ENCODE data around the gene SPNS3. TPM values are rescaled to one million over a fixed set of nuclear protein-coding genes. Genes with fewer than 3 reads are reported as not detected.

The SPNS3 gene
- total RNA-seq, 3 donors from 2014 or later (not counting 1 experiment from before 2014, with no cell fraction given) = 1.2 to 2.1 (median 1.9) TPM

DNA sequence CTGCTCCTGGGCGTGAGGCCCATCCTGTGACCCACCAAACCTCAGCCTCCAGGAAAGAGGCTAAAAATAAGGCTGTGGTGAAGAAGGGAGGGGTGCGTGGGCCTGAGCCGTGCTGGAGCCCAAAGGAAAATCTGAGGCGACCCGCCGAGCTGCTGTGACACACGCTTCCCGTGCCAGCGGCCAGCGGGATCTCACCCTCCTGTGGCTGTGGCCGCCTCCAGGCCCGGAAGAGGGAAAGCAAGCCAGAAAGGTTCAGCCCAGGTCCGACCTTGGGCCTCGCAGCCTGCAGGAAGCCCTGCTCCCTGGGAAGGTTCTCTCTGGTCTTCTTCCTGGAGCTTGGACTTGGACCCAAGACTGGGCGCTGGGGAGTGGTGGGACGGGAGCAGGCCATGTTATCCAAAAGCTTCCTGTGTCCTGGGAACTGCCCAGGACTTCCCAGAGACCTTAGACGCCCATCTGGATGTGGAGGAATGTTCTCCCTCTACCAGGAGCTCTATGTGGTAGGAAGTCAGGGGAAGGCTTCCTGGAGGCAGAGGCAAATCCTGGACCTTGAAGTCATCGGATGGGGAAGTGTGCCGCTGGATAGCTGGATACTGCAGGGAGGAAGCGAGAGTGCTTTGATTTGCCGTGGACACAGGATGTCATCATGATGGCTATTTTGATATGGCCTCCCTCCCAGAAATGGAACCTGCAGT lies 76.3 kb downstream of the SPNS3 start:
- intact Hi-C loops (cut with micrococcal nuclease) = no loop called here
- H3K9me3 Mint-ChIP-seq = no peaks in the 10 kb centered on the region
- WGBS (ENCODE audit: insufficient coverage) = 53% methylated on average over 21 of the region's 21 CpGs
- peaks cover 11 to 34% of the 10 kb centered on the region in 2 donors for H3K27me3 Mint-ChIP-seq (ENCODE audit: low read depth in 2 of 2)
- ATAC-seq = peak in 1 of 3 donors; percentile 17
- Histone ChIP-seq H3K4me1 (ENCODE audit: control insufficient read depth, insufficient read depth, low read length) (peaks cover 27% of the 10 kb centered on the region), H3K27ac (ENCODE audit: low read length) (no peak overlapping the region), H3K27me3 (ENCODE audit: control insufficient read depth, insufficient read depth, low read length) (peaks cover under 1% of the 10 kb centered on the region), H3K9me3 (ENCODE audit: control insufficient read depth, insufficient read depth, low read length) (no peaks in the 10 kb centered on the region), H3K36me3 (ENCODE audit: control insufficient read depth, insufficient read depth, low read length) (no peaks in the 10 kb centered on the region), H3K4me3 (ENCODE audit: low read length) (no peak overlapping the region)
- peak overlapping the region in 1 of 2 donors; percentile 78 for H3K27ac Mint-ChIP-seq
- no peaks in the 10 kb centered on the region for H3K36me3 Mint-ChIP-seq
- TF ChIP-seq, protein P1, sequence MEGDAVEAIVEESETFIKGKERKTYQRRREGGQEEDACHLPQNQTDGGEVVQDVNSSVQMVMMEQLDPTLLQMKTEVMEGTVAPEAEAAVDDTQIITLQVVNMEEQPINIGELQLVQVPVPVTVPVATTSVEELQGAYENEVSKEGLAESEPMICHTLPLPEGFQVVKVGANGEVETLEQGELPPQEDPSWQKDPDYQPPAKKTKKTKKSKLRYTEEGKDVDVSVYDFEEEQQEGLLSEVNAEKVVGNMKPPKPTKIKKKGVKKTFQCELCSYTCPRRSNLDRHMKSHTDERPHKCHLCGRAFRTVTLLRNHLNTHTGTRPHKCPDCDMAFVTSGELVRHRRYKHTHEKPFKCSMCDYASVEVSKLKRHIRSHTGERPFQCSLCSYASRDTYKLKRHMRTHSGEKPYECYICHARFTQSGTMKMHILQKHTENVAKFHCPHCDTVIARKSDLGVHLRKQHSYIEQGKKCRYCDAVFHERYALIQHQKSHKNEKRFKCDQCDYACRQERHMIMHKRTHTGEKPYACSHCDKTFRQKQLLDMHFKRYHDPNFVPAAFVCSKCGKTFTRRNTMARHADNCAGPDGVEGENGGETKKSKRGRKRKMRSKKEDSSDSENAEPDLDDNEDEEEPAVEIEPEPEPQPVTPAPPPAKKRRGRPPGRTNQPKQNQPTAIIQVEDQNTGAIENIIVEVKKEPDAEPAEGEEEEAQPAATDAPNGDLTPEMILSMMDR (IDR thresholded peaks at IDR 0.05) = no peak
- H3K4me3 Mint-ChIP-seq = peak overlapping the region; percentile 64
- H3K4me1 Mint-ChIP-seq = peaks cover 19 to 30% of the 10 kb centered on the region in 2 donors
- no peak for DNase-seq

DNA sequence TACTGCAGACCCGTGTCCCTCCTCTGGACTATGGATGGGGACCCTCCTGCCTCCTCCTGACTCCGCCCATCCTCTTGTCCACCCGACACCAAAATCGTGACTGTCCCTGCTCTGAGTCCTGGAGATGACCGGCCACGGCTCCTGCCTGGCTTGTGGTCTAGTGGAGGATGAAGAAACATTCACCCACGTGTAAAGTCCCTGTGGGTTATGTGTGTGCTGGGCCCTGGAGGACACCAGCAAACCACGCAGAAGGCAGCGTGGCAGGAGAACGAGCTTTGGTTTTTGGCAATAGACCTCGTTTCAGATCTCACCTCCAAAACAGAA lies 76.8 kb downstream of the SPNS3 start:
- H3K27me3 Mint-ChIP-seq (ENCODE audit: low read depth in 2 of 2) = peaks cover 8 to 29% of the 10 kb centered on the region in 2 donors
- Histone ChIP-seq H3K27ac (ENCODE audit: low read length) (no peak overlapping the region), H3K27me3 (ENCODE audit: control insufficient read depth, insufficient read depth, low read length) (no peaks in the 10 kb centered on the region), H3K9me3 (ENCODE audit: control insufficient read depth, insufficient read depth, low read length) (no peaks in the 10 kb centered on the region), H3K4me1 (ENCODE audit: control insufficient read depth, insufficient read depth, low read length) (peaks cover 27% of the 10 kb centered on the region), H3K36me3 (ENCODE audit: control insufficient read depth, insufficient read depth, low read length) (no peaks in the 10 kb centered on the region), H3K4me3 (ENCODE audit: low read length) (no peak overlapping the region)
- no peak for DNase-seq
- no peak for ATAC-seq
- peak overlapping the region in 1 of 2 donors; percentile 32 for H3K27ac Mint-ChIP-seq
- TF ChIP-seq, protein P1 (IDR thresholded peaks at IDR 0.05) = no peak
- 45% methylated on average over 10 of the region's 11 CpGs for WGBS (ENCODE audit: insufficient coverage)
- no peaks in the 10 kb centered on the region for H3K9me3 Mint-ChIP-seq
- intact Hi-C loops (cut with micrococcal nuclease) = no loop called here
- H3K4me3 Mint-ChIP-seq = no peak overlapping the region
- no peaks in the 10 kb centered on the region for H3K36me3 Mint-ChIP-seq
- peaks cover 19 to 30% of the 10 kb centered on the region in 2 donors for H3K4me1 Mint-ChIP-seq

DNA sequence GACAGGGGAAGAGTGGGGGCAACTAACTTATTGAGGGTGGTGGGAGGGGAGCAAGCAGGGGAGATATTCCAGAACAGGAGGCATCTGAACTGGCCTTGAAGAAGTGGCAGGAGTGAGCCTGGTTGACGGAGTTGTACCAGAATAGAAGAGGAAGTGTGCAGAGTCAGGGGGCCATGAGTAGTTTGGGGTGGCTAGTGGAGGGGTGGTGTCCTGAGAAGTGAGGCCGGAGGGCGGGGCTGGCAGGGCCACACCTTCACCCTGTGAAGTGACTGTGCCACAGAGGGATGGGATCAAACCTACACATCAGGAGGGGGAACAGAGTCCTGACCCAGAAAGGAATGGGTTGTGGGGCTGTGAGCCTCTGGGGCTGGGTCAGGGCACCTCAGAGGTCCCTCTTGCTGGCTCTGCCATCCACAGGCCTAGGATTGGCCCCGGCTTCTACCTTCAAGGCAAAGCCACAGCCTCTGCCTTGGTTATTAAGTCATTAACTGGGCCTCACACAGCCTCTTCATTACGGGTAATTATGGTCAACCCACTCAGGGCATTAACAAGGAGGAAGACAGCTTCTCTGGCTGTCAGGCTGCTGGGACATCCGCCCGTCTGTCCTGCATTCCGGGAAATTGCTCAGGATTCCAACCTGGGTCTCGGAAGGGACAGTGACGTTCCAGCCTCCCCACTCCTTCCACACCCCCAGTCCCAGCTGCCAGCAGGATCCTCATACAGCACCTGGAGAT lies 77.6 kb downstream of the SPNS3 start:
- TF ChIP-seq, protein P1 (IDR thresholded peaks at IDR 0.05) = no peak

More for the DNA sequence above, 77.6 kb downstream of the SPNS3 start:
- H3K4me1 Mint-ChIP-seq = peaks cover 19 to 30% of the 10 kb centered on the region in 2 donors
- H3K27ac Mint-ChIP-seq = peak overlapping the region in 1 of 2 donors; percentile 32
- DNase-seq (no peak), ATAC-seq (no peak)
- no peaks in the 10 kb centered on the region for H3K9me3 Mint-ChIP-seq
- H3K27me3 Mint-ChIP-seq (ENCODE audit: low read depth in 2 of 2) = peaks cover 5 to 27% of the 10 kb centered on the region in 2 donors
- H3K36me3 Mint-ChIP-seq = no peaks in the 10 kb centered on the region
- Histone ChIP-seq H3K36me3 (ENCODE audit: control insufficient read depth, insufficient read depth, low read length) (no peaks in the 10 kb centered on the region), H3K9me3 (ENCODE audit: control insufficient read depth, insufficient read depth, low read length) (no peaks in the 10 kb centered on the region), H3K4me3 (ENCODE audit: low read length) (no peak overlapping the region), H3K27ac (ENCODE audit: low read length) (no peak overlapping the region), H3K4me1 (ENCODE audit: control insufficient read depth, insufficient read depth, low read length) (peaks cover 27% of the 10 kb centered on the region), H3K27me3 (ENCODE audit: control insufficient read depth, insufficient read depth, low read length) (no peaks in the 10 kb centered on the region)
- WGBS (ENCODE audit: insufficient coverage) = 79% methylated on average over 10 of the region's 10 CpGs
- intact Hi-C loops (cut with micrococcal nuclease) = no loop called here
- H3K4me3 Mint-ChIP-seq = no peak overlapping the region

All from natural killer cell (primary cell).